Neuronal stem cell (in vitro differentiated cells): Measurements from ENCODE around the gene FLNC.
A peak's percentile ranks its signal among the peaks of the same experiment; 100 is the strongest.

Source experiments
- DNase-seq: peaks from one replicate; pipeline ENCODE4 v3.0.0-alpha.2; 2013; ENCODE audit warnings: low spot score
- H2AFZ ChIP-seq: one replicate; pipeline ENCODE4 v1.6.1; 2013; ENCODE audit warnings: mild to moderate bottlenecking, low read length, inconsistent platforms
- H2AK5ac ChIP-seq: 2 replicates; pipeline ENCODE4 v1.6.1; 2013; ENCODE audit warnings: low read depth, mild to moderate bottlenecking, inconsistent platforms, low read length, moderate library complexity, mixed read lengths
- H2BK120ac ChIP-seq: 2 replicates; pipeline ENCODE4 v1.6.1; 2013; ENCODE audit warnings: low read depth, mild to moderate bottlenecking, inconsistent platforms, low read length, moderate library complexity, mixed read lengths
- H2BK12ac ChIP-seq: one replicate; pipeline ENCODE4 v1.6.1; 2013; ENCODE audit warnings: low read length, inconsistent platforms
- H2BK15ac ChIP-seq: 2 replicates; pipeline ENCODE4 v1.6.1; 2013; ENCODE audit warnings: mild to moderate bottlenecking, low read length, inconsistent platforms, mixed read lengths
- H2BK5ac ChIP-seq: one replicate; pipeline ENCODE4 v1.6.1; 2013; ENCODE audit warnings: inconsistent platforms, mild to moderate bottlenecking, low read length, moderate library complexity
- H3K14ac ChIP-seq: one replicate; pipeline ENCODE4 v1.6.1; 2013; ENCODE audit warnings: low read length, inconsistent platforms
- H3K18ac ChIP-seq: 2 replicates; pipeline ENCODE4 v1.6.1; 2013; ENCODE audit warnings: low read length, inconsistent platforms
- H3K23ac ChIP-seq: 2 replicates; pipeline ENCODE4 v1.6.1; 2013; ENCODE audit warnings: low read depth, mild to moderate bottlenecking, mixed read lengths, low read length, inconsistent platforms; ENCODE audit not compliant: poor library complexity
- H3K27ac ChIP-seq: replicated peaks from 3 replicates; pipeline ENCODE4 v1.5.1; 2013; ENCODE audit warnings: low read length, inconsistent platforms
- H3K27me3 ChIP-seq, 3 experiments: 2 replicates each; pipeline ENCODE4 v1.6.1; 2013; ENCODE audit warnings: low read length in 3 of 3, mild to moderate bottlenecking in 2 of 3, inconsistent platforms in 1 of 3, low read depth in 1 of 3, mixed read lengths in 1 of 3, moderate library complexity in 1 of 3; ENCODE audit not compliant: control insufficient read depth in 3 of 3, insufficient read depth in 3 of 3
- H3K36me3 ChIP-seq, 2 donors: replicated peaks in 1 of 2; 2 replicates each; pipeline ENCODE4 v1.6.1; 2013; ENCODE audit warnings: low read length in 2 of 2; ENCODE audit not compliant: control insufficient read depth in 2 of 2, insufficient read depth in 2 of 2
- H3K4ac ChIP-seq: 2 replicates; pipeline ENCODE4 v1.6.1; 2013; ENCODE audit warnings: inconsistent platforms, mild to moderate bottlenecking, low read length, moderate library complexity
- H3K4me1 ChIP-seq, 2 donors: 1 replicate in 1 of 2; 2 replicates in 1 of 2; pipeline ENCODE4 v1.6.1; 2013; ENCODE audit warnings: low read length in 2 of 2, low read depth in 1 of 2; ENCODE audit not compliant: control insufficient read depth in 2 of 2, insufficient read depth in 1 of 2
- H3K4me2 ChIP-seq: one replicate; pipeline ENCODE4 v1.6.1; 2013; ENCODE audit warnings: mild to moderate bottlenecking, low read length, inconsistent platforms; ENCODE audit not compliant: insufficient read depth, poor library complexity, severe bottlenecking
- H3K4me3 ChIP-seq, 2 donors: 2 replicates each; pipeline ENCODE4 v1.5.1; 2013; ENCODE audit warnings: low read length in 2 of 2, mild to moderate bottlenecking in 2 of 2, inconsistent platforms in 1 of 2, moderate library complexity in 1 of 2
- H3K79me1 ChIP-seq: one replicate; pipeline ENCODE4 v1.6.1; 2013; ENCODE audit warnings: low read depth, mild to moderate bottlenecking, inconsistent platforms, low read length, moderate library complexity
- H3K9ac ChIP-seq: one replicate; pipeline ENCODE4 v1.6.1; 2013; ENCODE audit warnings: mild to moderate bottlenecking, low read depth, low read length, inconsistent platforms; ENCODE audit not compliant: poor library complexity
- H3K9me3 ChIP-seq, 2 donors: replicated peaks in 1 of 2; 2 replicates each; pipeline versions ENCODE3 to v1.6.1; 2013; ENCODE audit warnings: low read length in 2 of 2, mild to moderate bottlenecking in 2 of 2, inconsistent platforms in 1 of 2, low read depth in 1 of 2, mixed read lengths in 1 of 2, moderate library complexity in 1 of 2; ENCODE audit not compliant: control insufficient read depth in 2 of 2, insufficient read depth in 1 of 2
- H4K8ac ChIP-seq: one replicate; pipeline ENCODE4 v1.6.1; 2013; ENCODE audit warnings: low read depth, mild to moderate bottlenecking, inconsistent platforms, low read length, moderate library complexity
- H4K91ac ChIP-seq: one replicate; pipeline ENCODE4 v1.6.1; 2013; ENCODE audit warnings: low read length, low read depth, mild to moderate bottlenecking, inconsistent platforms; ENCODE audit not compliant: poor library complexity
- WGBS, 2 donors: extraction: QIAGEN DNeasy Blood & Tissue Kit; methylation state at CpG; one replicate each; pipeline ENCODE4 v1.1.7; 2013; ENCODE audit warnings: missing lambda C conversion rate in 2 of 2, mixed read lengths in 1 of 2; ENCODE audit not compliant: insufficient read length in 2 of 2, insufficient replicate concordance in 1 of 2; ENCODE audit errors: extremely low coverage in 2 of 2; 5-methylcytosine and 5-hydroxymethylcytosine counted together

Gene FLNC

DNA sequence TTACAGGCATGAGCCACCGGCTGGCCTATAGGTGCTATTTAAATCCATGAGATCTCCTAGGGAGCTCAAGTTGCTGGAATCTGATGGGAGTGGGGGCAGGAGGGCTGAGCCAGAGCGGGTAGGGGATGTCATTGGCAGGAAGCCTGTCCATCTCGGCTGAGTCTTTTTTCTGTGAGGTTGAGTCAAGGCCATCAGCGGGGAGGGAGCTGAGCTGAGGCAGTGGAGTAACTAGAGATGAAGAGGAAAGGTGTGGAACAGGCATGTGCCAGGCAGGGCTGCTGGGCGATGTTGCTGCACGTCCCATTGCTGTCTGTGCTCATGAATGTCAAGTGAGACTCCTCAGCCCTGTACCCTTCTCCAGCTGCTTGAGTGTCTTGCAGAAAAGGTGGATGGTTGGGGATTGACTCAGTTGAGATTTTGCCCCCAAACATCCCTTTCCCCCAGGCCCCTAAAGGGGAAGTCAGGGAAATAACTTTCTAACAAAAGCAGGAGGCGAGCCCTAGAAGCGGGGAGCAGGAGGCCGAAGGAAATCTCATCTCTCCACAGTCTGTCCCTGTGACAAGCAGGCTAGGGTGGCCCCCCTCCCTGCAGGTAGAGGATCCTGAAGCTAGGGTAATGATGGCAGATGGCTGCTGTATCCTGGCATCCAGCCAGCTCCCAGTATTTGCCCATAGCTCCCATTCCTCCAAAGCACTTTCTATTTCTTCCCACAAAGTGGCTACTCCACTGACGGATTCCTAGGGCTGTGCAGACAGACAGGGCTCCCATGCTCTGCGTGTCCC, 37.8 kb downstream of the FLNC start:
- H3K36me3 ChIP-seq = peaks cover 14 to 15% of the 10 kb centered on the region in 2 donors
- no peak overlapping the region for H3K4me3 ChIP-seq
- no peak overlapping the region for H3K4ac ChIP-seq
- H3K14ac ChIP-seq = no peak overlapping the region
- no peak for DNase-seq
- H3K23ac ChIP-seq = peak overlapping the region; percentile 37
- no CpG with 5 or more reads among the region's 11 CpGs for WGBS, 2 donors
- H3K9me3 ChIP-seq = no peaks in the 10 kb centered on the region
- H3K27ac ChIP-seq = no peak overlapping the region
- no peak overlapping the region for H2BK5ac ChIP-seq
- H4K91ac ChIP-seq = no peak overlapping the region
- no peak overlapping the region for H2AFZ ChIP-seq
- no peaks in the 10 kb centered on the region for H3K79me1 ChIP-seq
- H2BK15ac ChIP-seq = no peak overlapping the region
- peaks cover 0 to 40% (median 26%) of the 10 kb centered on the region in 3 experiments for H3K27me3 ChIP-seq
- no peak overlapping the region for H3K9ac ChIP-seq
- no peak overlapping the region for H3K18ac ChIP-seq
- no peak overlapping the region for H2BK12ac ChIP-seq
- no peak overlapping the region for H2BK120ac ChIP-seq
- no peak overlapping the region for H3K4me2 ChIP-seq
- H2AK5ac ChIP-seq = no peak overlapping the region
- H3K4me1 ChIP-seq = peaks cover 3 to 14% of the 10 kb centered on the region in 2 donors
- H4K8ac ChIP-seq = no peak overlapping the region

GRCh38 chr7:128868624-128869137, 38.5 kb downstream of the FLNC start:
- H3K27me3 ChIP-seq = peaks cover 0 to 40% (median 31%) of the 10 kb centered on the region in 3 experiments
- H2AK5ac ChIP-seq = peak overlapping the region; percentile 83
- WGBS, 2 donors = no CpG with 5 or more reads among the region's 13 CpGs

GRCh38 chr7:128869138-128869943, 39.1 kb downstream of the FLNC start:
- H3K27me3 ChIP-seq = peaks cover 0 to 40% (median 31%) of the 10 kb centered on the region in 3 experiments
- H3K36me3 ChIP-seq = peaks cover 14 to 15% of the 10 kb centered on the region in 2 donors
- no CpG with 5 or more reads among the region's 86 CpGs for WGBS, 2 donors

More at GRCh38 chr7:128868624-128869137, 38.5 kb downstream of the FLNC start:
- Histone ChIP-seq H3K9me3 (no peaks in the 10 kb centered on the region), H2BK15ac (peak overlapping the region; percentile 66), H3K36me3 (peaks cover 14 to 15% of the 10 kb centered on the region in 2 donors), H3K23ac (peak overlapping the region; percentile 78), H3K79me1 (no peaks in the 10 kb centered on the region), H3K4me2 (peak overlapping the region; percentile 99), H2BK12ac (no peak overlapping the region), H3K14ac (no peak overlapping the region), H3K27ac (no peak overlapping the region), H2BK120ac (peak overlapping the region; percentile 10), H3K18ac (peak overlapping the region; percentile 92), H2AFZ (peak overlapping the region; percentile 98), H4K91ac (no peak overlapping the region), H3K4me1 (peaks cover 0 to 12% of the 10 kb centered on the region in 2 donors), H2BK5ac (no peak overlapping the region), H3K4ac (no peak overlapping the region), H3K9ac (peak overlapping the region; percentile 89), H3K4me3 (peak overlapping the region in 1 of 2 donors; percentile 79), H4K8ac (no peak overlapping the region)
- DNase-seq = no peak

More at GRCh38 chr7:128869138-128869943, 39.1 kb downstream of the FLNC start:
- Histone ChIP-seq H3K23ac (peak overlapping the region; percentile 78), H3K18ac (peak overlapping the region; percentile 92), H4K91ac (no peak overlapping the region), H3K79me1 (no peaks in the 10 kb centered on the region), H3K4me3 (peak overlapping the region; percentile 46 to 79), H2AK5ac (peak overlapping the region; percentile 83), H3K4me2 (peak overlapping the region; percentile 99), H3K4ac (no peak overlapping the region), H3K27ac (no peak overlapping the region), H2BK120ac (peak overlapping the region; percentile 10), H2BK15ac (peak overlapping the region; percentile 66), H3K14ac (no peak overlapping the region), H2BK5ac (no peak overlapping the region), H3K4me1 (peaks cover 0 to 11% of the 10 kb centered on the region in 2 donors), H2BK12ac (no peak overlapping the region), H3K9ac (peak overlapping the region; percentile 89), H2AFZ (peak overlapping the region; percentile 98), H3K9me3 (no peaks in the 10 kb centered on the region), H4K8ac (no peak overlapping the region)
- peak; percentile 59 for DNase-seq
